AG08395 (cell line): ENCODE measurements around the gene VGLL4.
"Not testable (repeated sequence)": the region's sequence is repeated elsewhere in the genome, so short reads cannot be mapped to it uniquely, and the experiment has no call there.

Experiments
- DNase-seq: peaks from one replicate; pipeline ENCODE4 v3.0.0; 2012; ENCODE audit warnings: mixed read lengths, low spot score

The VGLL4 gene

DNA sequence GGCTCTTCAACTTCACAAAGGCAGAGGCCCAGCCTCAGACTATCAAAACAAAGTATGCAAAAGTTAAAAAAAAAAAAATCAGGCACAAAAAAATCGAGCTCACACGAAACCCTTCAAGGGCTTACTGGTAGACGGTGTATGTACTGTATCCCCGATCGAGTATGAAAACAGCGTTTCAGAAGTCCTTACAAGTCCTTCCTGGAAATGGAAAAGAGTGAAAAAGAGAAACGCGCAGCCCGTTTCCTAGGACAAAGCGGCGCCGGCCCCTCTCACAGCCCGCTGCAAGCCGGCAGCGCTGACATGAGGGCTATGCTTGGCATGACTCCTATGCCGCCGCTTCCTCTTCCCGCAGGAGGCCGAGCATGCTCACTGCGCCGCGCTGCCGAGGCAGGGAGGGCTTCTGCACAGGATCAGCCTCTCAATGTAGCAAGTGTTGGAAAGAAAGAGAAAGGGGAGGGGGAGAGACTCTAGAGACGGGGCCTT lies at the start of gene VGLL4:
TSS of gene VGLL4 (minus strand) at position 311 of the 483 bp plus-strand sequence. CDS start 397 bp downstream, outside the sequence.
- DNase-seq = peak; percentile 88

DNA sequence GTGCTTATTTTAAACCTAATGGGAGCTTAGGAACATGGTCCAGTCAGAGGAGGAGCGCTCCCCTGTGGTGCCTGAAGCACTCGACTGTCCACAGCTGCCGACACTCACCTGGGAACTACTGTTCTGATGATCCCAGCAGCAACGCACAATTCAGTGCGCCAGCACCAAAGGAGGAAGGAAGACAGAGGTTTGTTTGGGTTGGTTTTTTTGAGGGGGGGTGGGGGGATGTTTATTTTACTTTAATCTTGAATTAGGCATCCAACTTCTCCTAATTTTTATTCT lies 48.8 kb upstream of the VGLL4 start:
- no peak for DNase-seq

- peak; percentile 4 for DNase-seq
Observed at GRCh38 chr3:11691767-11692531, 48.2 kb upstream of the VGLL4 start.

GRCh38 chr3:11690863-11691766 lies 47.4 kb upstream of the VGLL4 start:
- peak; percentile 37 for DNase-seq

DNA sequence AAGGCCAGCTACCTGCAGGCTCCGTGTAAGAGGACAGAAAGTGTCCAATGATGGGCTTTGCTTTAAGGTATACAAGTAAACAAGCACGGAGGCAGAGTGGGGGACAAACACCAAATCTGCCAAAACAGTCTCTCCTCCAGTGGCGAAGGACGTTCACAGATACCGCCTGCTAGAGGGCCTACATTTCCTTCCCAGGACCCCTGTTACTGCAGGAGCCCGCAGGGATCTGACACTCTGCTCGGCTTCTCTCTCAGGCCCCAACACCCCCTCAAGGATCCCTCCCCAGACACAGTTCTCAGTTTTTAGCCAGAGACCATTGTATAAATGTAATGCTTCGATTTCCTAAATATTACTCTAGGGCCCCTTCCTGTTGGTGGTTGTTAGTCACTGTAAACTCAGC lies 46.0 kb upstream of the VGLL4 start:
- no peak for DNase-seq

GRCh38 chr3:11684980-11685379 lies 41.3 kb upstream of the VGLL4 start:
- not testable (repeated sequence) for DNase-seq

DNA sequence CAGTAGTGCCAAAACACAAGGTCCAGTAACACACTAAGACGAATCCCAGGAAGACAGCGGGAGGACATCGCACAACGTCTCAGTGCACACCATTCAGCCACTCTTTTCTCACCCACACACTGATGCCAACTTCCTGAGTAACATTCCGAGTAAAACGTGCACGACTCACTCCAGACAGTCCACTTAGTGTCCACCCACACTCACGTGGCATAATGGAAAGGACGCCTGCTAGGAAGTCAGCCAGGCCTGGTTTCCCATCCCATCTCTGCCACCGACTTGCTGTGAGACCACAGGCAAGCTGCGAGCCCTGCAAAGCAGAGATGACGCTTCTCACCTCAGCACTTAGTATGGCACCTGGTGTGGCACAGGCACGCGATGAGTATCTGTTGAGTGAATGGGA lies 36.8 kb upstream of the VGLL4 start:
- no peak for DNase-seq

- DNase-seq = no peak
Observed at GRCh38 chr3:11679964-11680363, 36.2 kb upstream of the VGLL4 start.

- no peak for DNase-seq
Observed at GRCh38 chr3:11672363-11672762, 28.6 kb upstream of the VGLL4 start.

GRCh38 chr3:11671648-11672100 lies 28.0 kb upstream of the VGLL4 start:
- peak; percentile 72 for DNase-seq

DNA sequence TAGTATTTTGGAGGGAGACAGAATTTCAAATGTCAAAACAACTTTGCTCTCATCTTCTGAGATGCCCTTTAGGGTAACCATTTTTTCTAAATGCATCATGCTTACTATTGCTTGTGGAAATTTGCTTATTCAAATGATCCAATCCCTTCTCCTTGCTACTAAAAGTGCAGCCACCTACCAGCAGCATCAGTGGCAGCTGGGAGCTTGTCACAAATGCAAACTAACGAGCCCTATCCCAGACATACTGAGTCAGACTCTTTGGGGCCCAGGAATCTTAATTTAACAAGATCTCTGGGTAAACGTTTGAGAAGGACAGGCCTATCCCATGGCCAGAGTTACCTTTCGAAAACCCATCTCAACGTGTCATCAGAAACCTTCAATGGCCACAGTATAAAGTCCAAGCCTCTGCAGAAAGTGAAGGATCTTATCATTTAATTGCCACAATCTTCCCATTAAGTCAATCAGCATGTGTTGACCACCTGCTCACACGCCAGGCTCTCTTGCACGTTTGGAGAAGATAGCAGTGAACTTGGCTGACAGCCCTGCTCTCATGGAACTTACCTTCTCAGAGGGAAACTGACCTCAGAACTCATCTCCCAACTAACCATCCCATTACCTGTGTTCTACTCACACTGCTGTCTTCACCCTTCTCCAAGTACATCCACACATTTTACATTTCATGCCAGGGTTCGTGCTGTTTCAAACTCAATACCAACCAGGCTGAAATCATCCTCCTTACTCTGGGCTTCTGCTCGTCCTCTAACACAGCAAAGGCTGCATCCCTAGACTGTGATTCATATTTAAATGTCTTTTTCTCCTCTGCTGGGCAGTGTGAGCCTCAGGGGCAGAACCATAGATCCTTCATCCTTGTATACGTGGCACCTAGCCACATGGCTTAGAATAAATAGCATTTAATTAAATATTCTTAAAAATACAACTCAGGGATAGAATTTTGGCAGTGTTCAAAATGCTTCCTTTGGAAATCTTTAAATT lies 24.8 kb upstream of the VGLL4 start:
- DNase-seq = peak; percentile 34

DNA sequence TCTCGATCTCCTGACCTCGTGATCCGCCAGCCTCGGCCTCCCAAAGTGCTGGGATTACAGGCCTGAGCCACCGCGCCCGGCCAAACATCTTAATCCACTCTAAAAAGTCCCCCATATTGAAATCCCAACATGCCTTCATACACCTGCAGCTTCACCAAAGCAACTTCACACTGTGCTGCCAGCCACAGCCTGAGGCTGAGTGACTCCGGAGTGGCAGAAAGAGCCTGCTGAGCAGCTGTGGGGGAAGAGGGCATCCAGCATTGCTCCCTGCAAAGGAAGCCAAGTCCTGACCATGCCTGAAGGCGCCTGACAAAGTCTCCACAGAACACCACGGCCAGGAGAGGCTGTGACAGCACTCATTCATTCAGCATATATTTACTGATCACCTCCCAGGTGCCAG lies 21.6 kb upstream of the VGLL4 start:
- no peak for DNase-seq

DNA sequence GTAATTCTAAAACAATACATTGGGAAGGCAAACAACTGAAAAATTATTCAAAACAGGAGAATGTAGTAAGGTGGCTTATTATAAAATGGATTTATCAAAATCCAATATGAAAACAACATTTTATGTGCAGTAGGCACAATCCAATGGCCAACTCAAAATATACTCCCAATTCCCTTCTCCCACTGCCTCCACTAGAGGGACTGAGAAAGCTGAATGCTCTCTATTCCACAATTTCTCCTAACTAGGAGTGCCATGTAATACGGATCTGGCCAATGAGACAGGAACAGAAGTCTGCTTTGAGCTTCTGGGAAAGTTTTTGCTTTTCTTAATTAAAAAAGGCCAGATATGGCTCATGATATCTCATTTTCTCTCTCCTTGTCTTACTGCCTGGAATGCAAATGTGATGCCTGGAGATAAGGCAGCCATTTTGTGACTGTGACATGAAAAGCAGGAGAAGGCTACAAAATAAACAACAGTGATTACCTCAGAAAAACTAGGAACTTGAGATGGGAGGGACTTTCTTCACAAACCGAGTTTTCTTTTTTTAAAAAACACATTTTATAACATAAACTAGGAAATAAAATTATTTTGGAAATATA lies 18.8 kb upstream of the VGLL4 start:
- no peak for DNase-seq

DNA sequence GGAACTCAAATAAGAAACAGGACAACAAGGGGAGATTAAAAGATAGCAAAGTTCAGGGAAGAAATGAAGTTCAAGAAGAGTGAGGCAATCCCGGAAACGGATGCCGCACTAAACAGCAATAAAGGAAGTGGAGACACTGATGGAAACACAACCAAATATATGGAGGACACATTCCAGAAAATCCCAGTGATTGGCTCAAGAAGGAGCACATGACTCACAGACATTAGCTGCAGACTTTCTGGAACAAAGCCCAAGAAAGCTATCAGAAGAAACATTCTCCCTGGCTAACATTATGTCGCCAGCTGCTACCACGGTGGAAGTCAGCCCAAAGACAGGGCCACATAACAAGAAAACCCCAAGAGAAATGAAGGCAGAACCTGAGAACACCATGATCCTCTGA lies 18.1 kb upstream of the VGLL4 start:
- peak; percentile 60 for DNase-seq

DNA sequence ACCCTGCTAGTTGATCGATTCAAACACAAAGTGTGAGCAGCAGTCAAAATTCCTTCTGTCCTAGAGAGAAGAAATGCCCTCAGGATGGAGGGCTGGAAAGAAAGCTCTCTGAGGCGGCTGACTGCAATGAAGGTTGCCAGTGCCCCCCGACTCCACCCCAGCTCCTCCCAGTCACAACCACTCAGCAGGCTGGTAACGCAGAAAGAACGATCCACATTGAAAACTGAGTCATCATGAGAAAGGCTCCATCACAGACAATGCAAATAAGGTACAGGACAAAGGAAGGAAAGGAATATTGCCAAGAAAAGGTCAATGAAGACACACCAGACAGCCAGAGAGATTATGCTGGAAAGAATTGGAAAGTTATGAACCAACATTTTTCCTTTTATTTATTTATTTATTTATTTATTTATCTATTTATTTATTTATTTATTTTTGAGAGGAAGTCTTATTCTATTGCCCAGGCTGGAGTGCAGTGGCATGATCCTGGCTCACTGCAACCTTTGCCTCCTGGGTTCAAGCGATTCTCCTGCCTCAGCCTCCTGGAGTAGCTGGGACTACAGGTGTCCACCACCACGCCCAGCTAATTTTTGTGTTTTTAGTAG lies 17.4 kb upstream of the VGLL4 start:
- no peak for DNase-seq

GRCh38 chr3:11660242-11660641 lies 16.5 kb upstream of the VGLL4 start:
- DNase-seq = no peak

- no peak for DNase-seq
Observed at GRCh38 chr3:11658180-11658579, 14.5 kb upstream of the VGLL4 start.

DNA sequence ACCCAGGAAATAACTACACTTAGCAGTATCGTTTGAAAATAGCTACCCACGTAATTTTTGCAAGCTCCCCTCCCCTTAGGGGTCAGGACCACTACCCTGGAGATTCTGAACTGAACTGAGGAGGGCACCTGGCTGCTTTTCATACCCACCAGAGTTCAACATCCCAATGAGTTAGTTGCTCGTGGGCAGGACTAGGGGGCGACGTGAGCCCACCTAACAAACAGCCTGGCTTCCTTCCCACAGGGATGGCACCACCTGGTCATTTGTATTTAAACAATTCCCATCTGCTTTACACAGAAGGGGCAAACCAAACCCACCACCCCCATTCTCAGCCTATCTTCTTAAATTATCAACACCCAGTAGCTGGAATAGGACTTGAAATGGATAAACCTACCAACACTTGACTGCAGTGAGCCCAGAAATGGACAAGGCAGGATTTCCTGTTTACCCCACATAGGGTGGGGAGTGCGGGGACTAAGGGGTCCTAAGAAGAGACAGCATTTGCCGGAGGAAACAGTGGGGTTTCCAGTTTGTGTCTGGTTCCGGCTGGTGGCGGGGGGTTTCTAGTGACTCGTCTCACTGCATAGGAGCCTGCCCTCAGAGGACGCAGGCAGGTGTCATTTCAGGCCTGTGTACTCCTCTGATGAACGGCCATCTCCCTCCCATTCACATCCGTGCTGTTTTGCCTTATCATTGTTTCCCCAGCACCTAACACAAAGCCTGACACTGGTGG lies 11.6 kb upstream of the VGLL4 start:
- DNase-seq = no peak

DNA sequence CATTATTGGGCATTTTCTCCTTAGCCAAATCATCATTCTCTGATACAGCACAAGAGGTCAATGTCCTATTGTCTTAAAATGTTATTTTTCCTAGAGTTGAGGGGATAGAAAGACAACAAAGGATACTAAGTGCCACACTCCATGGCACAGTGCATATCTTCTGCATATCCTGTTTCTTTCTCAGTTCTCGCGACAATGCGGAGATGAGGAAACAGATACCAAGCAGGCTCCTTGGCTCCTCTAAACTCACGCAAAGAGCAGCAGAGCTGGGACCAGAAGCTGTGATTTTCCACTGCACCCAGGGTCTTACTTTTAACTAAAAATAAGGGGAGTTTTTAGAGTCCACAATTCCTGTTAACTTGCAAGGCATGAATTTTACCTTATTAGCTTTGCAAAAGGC lies 10.5 kb upstream of the VGLL4 start:
- DNase-seq = no peak

DNA sequence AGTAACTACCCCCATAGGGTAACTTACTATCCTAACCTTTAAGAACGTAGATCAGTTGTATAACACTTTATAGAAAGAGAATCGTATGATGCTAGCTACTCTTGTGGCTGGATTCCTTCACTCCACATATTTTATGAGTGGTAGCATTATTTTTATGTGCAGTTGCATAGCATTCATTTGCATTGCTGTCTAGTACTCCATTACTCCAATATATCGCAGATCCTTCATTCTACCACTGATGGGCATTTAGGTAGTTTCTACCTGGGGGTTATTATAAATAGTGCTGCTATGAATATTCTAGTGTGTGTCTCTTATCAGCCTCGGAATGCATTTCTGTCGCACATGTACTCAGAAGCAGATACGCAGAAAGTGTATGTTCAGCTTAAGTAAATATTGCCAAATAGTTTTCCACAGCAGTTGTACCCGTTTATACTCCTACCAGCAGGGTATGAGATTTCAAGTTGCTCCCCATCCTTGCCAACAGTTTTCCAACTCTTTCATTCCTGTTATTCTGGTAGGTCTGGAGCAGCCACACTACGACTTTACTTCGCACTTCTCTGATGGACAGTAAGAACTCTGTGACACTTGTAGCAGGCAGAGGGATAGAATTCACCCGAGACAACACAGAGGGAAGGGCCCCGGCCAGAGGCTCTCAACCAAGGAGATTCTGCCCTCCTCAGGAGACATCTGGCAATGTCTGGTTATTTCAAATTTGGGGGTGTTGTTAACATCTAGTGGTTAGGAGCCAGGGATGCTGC lies 9.8 kb upstream of the VGLL4 start:
- no peak for DNase-seq
